Measurements from ENCODE around the gene QRSL1.

DNA sequence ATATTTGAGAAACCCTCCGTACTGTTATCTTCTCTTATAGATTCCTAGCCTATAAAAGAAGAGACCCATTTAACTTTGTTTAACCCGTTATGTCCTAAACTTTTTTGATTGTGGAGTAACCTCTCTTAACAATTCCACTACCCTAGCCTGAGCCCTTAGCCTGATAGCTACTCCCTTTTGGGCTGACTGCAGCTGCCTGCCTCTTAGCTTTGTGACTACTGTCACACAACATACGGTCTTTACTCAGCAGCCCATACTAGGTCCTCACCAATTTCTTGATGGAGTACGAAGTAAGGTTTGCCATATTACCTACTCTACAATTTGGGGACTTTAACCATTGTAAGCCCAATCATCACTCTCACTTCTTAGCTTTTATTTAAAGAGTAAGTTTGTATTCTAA, 72.7 kb downstream of the QRSL1 start:
- TF ChIP-seq, protein P1, sequence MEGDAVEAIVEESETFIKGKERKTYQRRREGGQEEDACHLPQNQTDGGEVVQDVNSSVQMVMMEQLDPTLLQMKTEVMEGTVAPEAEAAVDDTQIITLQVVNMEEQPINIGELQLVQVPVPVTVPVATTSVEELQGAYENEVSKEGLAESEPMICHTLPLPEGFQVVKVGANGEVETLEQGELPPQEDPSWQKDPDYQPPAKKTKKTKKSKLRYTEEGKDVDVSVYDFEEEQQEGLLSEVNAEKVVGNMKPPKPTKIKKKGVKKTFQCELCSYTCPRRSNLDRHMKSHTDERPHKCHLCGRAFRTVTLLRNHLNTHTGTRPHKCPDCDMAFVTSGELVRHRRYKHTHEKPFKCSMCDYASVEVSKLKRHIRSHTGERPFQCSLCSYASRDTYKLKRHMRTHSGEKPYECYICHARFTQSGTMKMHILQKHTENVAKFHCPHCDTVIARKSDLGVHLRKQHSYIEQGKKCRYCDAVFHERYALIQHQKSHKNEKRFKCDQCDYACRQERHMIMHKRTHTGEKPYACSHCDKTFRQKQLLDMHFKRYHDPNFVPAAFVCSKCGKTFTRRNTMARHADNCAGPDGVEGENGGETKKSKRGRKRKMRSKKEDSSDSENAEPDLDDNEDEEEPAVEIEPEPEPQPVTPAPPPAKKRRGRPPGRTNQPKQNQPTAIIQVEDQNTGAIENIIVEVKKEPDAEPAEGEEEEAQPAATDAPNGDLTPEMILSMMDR (IDR thresholded peaks at IDR 0.05), result no peak
- TF ChIP-seq POLR2AphosphoS5 (IDR thresholded peaks at IDR 0.05) (no peak), POLR2A (IDR thresholded peaks at IDR 0.05) (no peak)

Measured in upper lobe of left lung (tissue), 4 donors.